K562 (cell line): ENCODE data around the gene PRDM4. TPM values are rescaled to one million over a fixed set of nuclear protein-coding genes. Genes with fewer than 3 reads are reported as not detected.

Source experiments
- ATAC-seq: fragments of 200-7000 bp; cut with Tn5 transposase; 3 replicates; pipeline ENCODE4 v1.9.1; 2020; ENCODE audit warnings: moderate library complexity
- BruUV-seq: library from RNA; stranded (reverse); fragments of 400-500 nt; replicated peaks from 2 replicates; lab custom pipeline; 2021; lab: Mats Ljungman, UMichigan
- CTCF ChIA-PET: fragments of 300-600 bp; formaldehyde crosslinking; extraction: SDS; loops from one replicate; lab custom pipeline; 2021; ENCODE audit warnings: low intra/inter-chr PET ratio; lab: Yijun Ruan, JAX
- POLR2A ChIA-PET: fragments of 300-600, 350-650 bp; sonication (Branson Sonifier 250); formaldehyde crosslinking; extraction: SDS; loops from one replicate; lab custom pipeline; 2021; ENCODE audit warnings: antibody characterized with exemption, inconsistent platforms; lab: Yijun Ruan, JAX
- DNase-seq, 4 experiments: peaks; one replicate each; pipeline versions ENCODE4 v3.0.0 to v3.0.0-alpha.2; 2011 to 2018; ENCODE audit warnings: low spot score in 3 of 4, mixed read lengths in 3 of 4; ENCODE audit errors: extremely low read depth in 1 of 4
- FAIRE-seq: peaks from 2 replicates; lab custom pipeline; 2011; peaks lifted over from hg19 to GRCh38; lab: Jason Lieb, UNC
- H2AFZ ChIP-seq: 2 replicates; pipeline ENCODE4 v1.6.0; 2011; ENCODE audit warnings: low read depth, low read length, control low read depth, inconsistent platforms
- H3K27ac ChIP-seq: fragments of 200-600 bp; 3 replicates; pipeline ENCODE4 v1.8.0; 2011; ENCODE audit warnings: low read depth, mild to moderate bottlenecking, control low read depth, inconsistent platforms, low read length, moderate library complexity, mixed read lengths; ENCODE audit errors: extremely low read depth
- H3K27me3 ChIP-seq, 2 experiments: fragments of 300-600 bp in 1 of 2; 2 replicates in 1 of 2; 3 replicates in 1 of 2; pipeline versions ENCODE4 v1.6.0 to v1.8.0; 2011; ENCODE audit warnings: inconsistent platforms in 2 of 2, low read length in 2 of 2, mild to moderate bottlenecking in 1 of 2, mixed read lengths in 1 of 2, moderate library complexity in 1 of 2; ENCODE audit not compliant: control insufficient read depth in 2 of 2, insufficient read depth in 2 of 2
- H3K36me3 ChIP-seq: fragments of 300-600 bp; 3 replicates; pipeline ENCODE4 v1.8.0; 2011; ENCODE audit warnings: mild to moderate bottlenecking, low read length, inconsistent platforms; ENCODE audit not compliant: control insufficient read depth, insufficient read depth
- H3K4me1 ChIP-seq, 2 experiments: fragments of 200-600 bp in 1 of 2; replicated peaks in 1 of 2; 2 replicates in 1 of 2; 3 replicates in 1 of 2; pipeline versions ENCODE4 v1.5.1 to v1.8.0; 2011; ENCODE audit warnings: inconsistent platforms in 2 of 2, low read length in 2 of 2, mild to moderate bottlenecking in 1 of 2, mixed read lengths in 1 of 2, moderate library complexity in 1 of 2; ENCODE audit not compliant: control insufficient read depth in 2 of 2, insufficient read depth in 2 of 2
- H3K4me2 ChIP-seq: 2 replicates; pipeline ENCODE4 v1.6.1; 2011; ENCODE audit warnings: low read length, control low read depth, inconsistent platforms, mixed read lengths; ENCODE audit not compliant: insufficient read depth
- H3K4me3 ChIP-seq: fragments of 200-600 bp; sonication (generic), shearing (Covaris generic); 2 replicates; pipeline ENCODE4 v1.5.1; 2016; ENCODE audit warnings: control low read depth, inconsistent platforms
- H3K79me2 ChIP-seq: fragments of 200-600 bp; 3 replicates; pipeline ENCODE4 v1.8.0; 2011; ENCODE audit warnings: low read length, inconsistent platforms; ENCODE audit not compliant: control insufficient read depth, insufficient read depth
- H3K9ac ChIP-seq, 2 experiments: 2 replicates each; pipeline versions ENCODE4 v1.6.0 to v1.6.1; 2011; ENCODE audit warnings: low read depth in 2 of 2, low read length in 2 of 2, control low read depth in 1 of 2, inconsistent platforms in 1 of 2, mild to moderate bottlenecking in 1 of 2, mixed read lengths in 1 of 2; ENCODE audit not compliant: insufficient read depth in 1 of 2
- H3K9me1 ChIP-seq: one replicate; pipeline ENCODE4 v1.6.0; 2011; ENCODE audit warnings: inconsistent platforms, mild to moderate bottlenecking, low read length, moderate library complexity; ENCODE audit not compliant: control insufficient read depth, insufficient read depth
- H3K9me3 ChIP-seq: replicated peaks from 2 replicates; pipeline ENCODE4 v1.5.1; 2011; ENCODE audit warnings: low read depth, low read length, inconsistent platforms; ENCODE audit not compliant: control insufficient read depth, insufficient read depth
- H4K20me1 ChIP-seq: replicated peaks from 2 replicates; pipeline ENCODE4 v1.6.1; 2011; ENCODE audit warnings: low read length, inconsistent platforms, mixed read lengths; ENCODE audit not compliant: control insufficient read depth, insufficient read depth
- ESRRA ChIP-seq: fragments of 450-650 bp; IDR thresholded peaks from 2 replicates; pipeline ENCODE4 v1.6.1; 2014; ENCODE audit warnings: low read depth, mild to moderate bottlenecking, moderate library complexity, borderline replicate concordance
- FOXK1 ChIP-seq: sonication (generic); formaldehyde crosslinking; IDR thresholded peaks from 2 replicates; pipeline ENCODE4 v1.8.0; 2022; ENCODE audit warnings: missing genetic modification reagents, mild to moderate bottlenecking, borderline replicate concordance
- KDM5B ChIP-seq: fragments of 200-600 bp; sonication (generic); IDR thresholded peaks from 2 replicates; pipeline ENCODE4 v1.6.1; 2012; ENCODE audit warnings: low read depth, mild to moderate bottlenecking, moderate library complexity, low read length, control low read depth, inconsistent platforms; ENCODE audit not compliant: insufficient replicate concordance
- KLF10 ChIP-seq: fragments of 250-450 bp; sonication (Bioruptor Pico); IDR thresholded peaks from 2 replicates; pipeline ENCODE4 v1.6.1; 2021; ENCODE audit warnings: matching md5 sums
- NFIX ChIP-seq: fragments of 250-450 bp; sonication (Bioruptor Pico); IDR thresholded peaks from 2 replicates; pipeline ENCODE4 v1.4.0; 2020; ENCODE audit warnings: low read depth, mild to moderate bottlenecking, moderate library complexity
- PRDM10 ChIP-seq: fragments of 450-650 bp; IDR thresholded peaks from 2 replicates; pipeline ENCODE4 v1.6.1; 2018; ENCODE audit not compliant: partially characterized antibody
- RBM17 ChIP-seq: fragments of 200-400 bp; formaldehyde crosslinking; IDR thresholded peaks from 2 replicates; pipeline ENCODE4 v1.6.1; 2017; ENCODE audit warnings: low read depth, mild to moderate bottlenecking, low read length, borderline replicate concordance
- SRSF1 ChIP-seq: fragments of 200-400 bp; formaldehyde crosslinking; IDR thresholded peaks from 2 replicates; pipeline ENCODE4 v1.6.1; 2017; ENCODE audit warnings: mild to moderate bottlenecking, low read depth, low read length, moderate library complexity
- ZEB2 ChIP-seq: fragments of 450-650 bp; IDR thresholded peaks from 2 replicates; pipeline ENCODE4 v1.6.1; 2016
- WGBS: fragments of 100-300 bp; shearing (Covaris generic); methylation state at CpG from one replicate; pipeline ENCODE4 v1.1.6; 2016; ENCODE audit warnings: low coverage, mixed read lengths; ENCODE audit not compliant: insufficient coverage; ENCODE audit errors: missing lambda C conversion rate; 5-methylcytosine and 5-hydroxymethylcytosine counted together
- in situ Hi-C: fragments of 300-500 bp; cut with MboI; formaldehyde crosslinking; loops from 4 replicates; pipeline ENCODE4 v1.15.0; 2018; ENCODE audit warnings: inconsistent platforms, mixed read lengths
- intact Hi-C: fragments of 100-400 bp; cut with micrococcal nuclease; formaldehyde crosslinking; loops from 2 replicates; pipeline ENCODE4 v1.14.2; 2022
- polyA plus RNA-seq, 8 experiments: library from polyadenylated mRNA; depleted of rRNA in 4 of 8; stranded (reverse) in 5 of 8; unstranded in 3 of 8; fragments of >200 nt; fragmentation: Nextera tagmentation in 2 of 8; fragmentation: Illumina TruSeq in 1 of 8; extraction: Ambion mirVana in 2 of 8; extraction: Trizol in 1 of 8; gene quantifications; 2 replicates each; pipeline versions ENCODE4 v1.2.1 to v1.2.3, GENCODE V29; 2011 to 2014; ENCODE audit warnings: inconsistent platforms in 1 of 8, missing spikeins in 1 of 8
- total RNA-seq, 7 experiments: library from RNA; depleted of rRNA in 6 of 7; stranded (reverse); fragments of >200 nt in 6 of 7; fragmentation: Illumina TruSeq in 2 of 7; extraction: Trizol in 2 of 7; gene quantifications; 2 replicates each; pipeline versions ENCODE4 v1.2.1 to v1.2.3, GENCODE V29; 2011 to 2021; ENCODE audit warnings: low replicate concordance in 1 of 7

The PRDM4 gene
- total and polyA plus RNA-seq, 9 of the 15 experiments (the other 6 are each of a cell fraction or from before 2014, with no cell fraction given), result 5.9 to 26.0 (median 20.0) TPM

- in situ Hi-C loops (no loop called here), intact Hi-C loops (no loop called here)
Measured at GRCh38 chr12:107765316-107765715, 4.4 kb upstream of the PRDM4 start.

GRCh38 chr12:107764626-107765025 is 3.7 kb upstream of the PRDM4 start:
- H3K36me3 ChIP-seq, result no peaks in the 10 kb centered on the region
- BruUV-seq, result no TSS peak
- H3K27me3 ChIP-seq, result peaks cover 3 to 11% of the 10 kb centered on the region in 2 experiments; a peak in 2 of 5 replicates
- H3K27ac ChIP-seq, result no peak overlapping the region
- no peak for ATAC-seq
- no peak overlapping the region for H3K4me2 ChIP-seq
- H3K9me3 ChIP-seq, result no peaks in the 10 kb centered on the region
- DNase-seq, result no peak
- intact Hi-C loops, result loop anchor here (5.0 kb wide), 1 partner anchor 77 kb away; the partner anchor contains the start of gene PWP1
- in situ Hi-C loops, result no loop called here
- peaks cover 3 to 4% of the 10 kb centered on the region in 2 experiments; a peak in 2 of 5 replicates for H3K4me1 ChIP-seq
- ChIA-PET CTCF (no interaction called here), POLR2A (interaction anchor here (0.9 kb wide), 1 partner anchor 8 kb away, joined by 3 read pairs; no protein-coding TSS in a partner anchor)
- H3K4me3 ChIP-seq, result no peak overlapping the region
- no peaks in the 10 kb centered on the region for H3K9me1 ChIP-seq
- H3K9ac ChIP-seq, result no peak overlapping the region
- H3K79me2 ChIP-seq, result peaks cover 11% of the 10 kb centered on the region
- H2AFZ ChIP-seq, result no peak overlapping the region
- no peaks in the 10 kb centered on the region for H4K20me1 ChIP-seq
- WGBS, result 0% methylated on average over 4 of the region's 4 CpGs
- no peak for FAIRE-seq
- peak; percentile 86 for TF ChIP-seq PRDM10
- no peak for TF ChIP-seq RBM17

More at GRCh38 chr12:107765316-107765715, 4.4 kb upstream of the PRDM4 start:
- no TSS peak for BruUV-seq
- DNase-seq, result no peak
- H3K9me1 ChIP-seq, result no peaks in the 10 kb centered on the region
- no peak overlapping the region for H3K27ac ChIP-seq
- no peak for ATAC-seq
- no peak overlapping the region for H3K9ac ChIP-seq
- H3K4me1 ChIP-seq, result peaks cover 2 to 4% of the 10 kb centered on the region in 2 experiments; a peak in 1 of 5 replicates
- no peaks in the 10 kb centered on the region for H3K9me3 ChIP-seq
- H3K79me2 ChIP-seq, result peaks cover 4% of the 10 kb centered on the region
- no peaks in the 10 kb centered on the region for H3K36me3 ChIP-seq
- H3K4me2 ChIP-seq, result no peak overlapping the region
- H4K20me1 ChIP-seq, result no peaks in the 10 kb centered on the region
- no peak overlapping the region for H3K4me3 ChIP-seq
- POLR2A ChIA-PET, result no interaction called here
- CTCF ChIA-PET, result no interaction called here
- FAIRE-seq, result no peak
- H3K27me3 ChIP-seq, result peaks cover 4 to 11% of the 10 kb centered on the region in 2 experiments; a peak in 2 of 5 replicates
- TF ChIP-seq ESRRA, result no peak
- no peak for TF ChIP-seq ZEB2
- TF ChIP-seq FOXK1 (CRISPR knock-in tag), result no peak
- TF ChIP-seq KLF10 (CRISPR knock-in tag), result no peak
- TF ChIP-seq SRSF1, result no peak
- no peak for TF ChIP-seq KDM5B
- no peak for TF ChIP-seq NFIX (CRISPR knock-in tag)
- no peak overlapping the region for H2AFZ ChIP-seq
- WGBS, result 13% methylated on average over 1 of the region's 1 CpG
